Natural killer cell (primary cell): Measurements from ENCODE around the gene PDK1. TPM values are rescaled to one million over a fixed set of nuclear protein-coding genes. Genes with fewer than 3 reads are reported as not detected.

Experiments used
- ATAC-seq, 3 donors: fragments of 150-1000 bp in 2 of 3; fragments of 200-7000 bp in 1 of 3; cut with Tn5 transposase; 1 replicate in 1 of 3; 2 replicates in 2 of 3; pipeline ENCODE4 v1.10.0; 2021; ENCODE audit warnings: mild to moderate bottlenecking in 2 of 3, moderate library complexity in 2 of 3
- DNase-seq, 2 donors: peaks; one replicate each; pipeline versions ENCODE4 v3.0.0 to v3.0.0-alpha.2; 2013 to 2021; ENCODE audit warnings: mixed read lengths in 1 of 2
- H3K27ac ChIP-seq: one replicate; pipeline ENCODE4 v1.5.1; 2013; ENCODE audit warnings: mild to moderate bottlenecking, low read length
- H3K27me3 ChIP-seq: one replicate; pipeline ENCODE4 v1.6.1; 2013; ENCODE audit warnings: low read length; ENCODE audit not compliant: control insufficient read depth, insufficient read depth
- H3K36me3 ChIP-seq: one replicate; pipeline ENCODE4 v1.6.1; 2013; ENCODE audit warnings: low read length; ENCODE audit not compliant: control insufficient read depth, insufficient read depth
- H3K4me1 ChIP-seq: one replicate; pipeline ENCODE4 v1.6.1; 2013; ENCODE audit warnings: low read length; ENCODE audit not compliant: control insufficient read depth, insufficient read depth
- H3K4me3 ChIP-seq: one replicate; pipeline ENCODE4 v1.5.1; 2013; ENCODE audit warnings: low read length
- H3K9me3 ChIP-seq: one replicate; pipeline ENCODE4 v1.6.1; 2013; ENCODE audit warnings: low read length; ENCODE audit not compliant: control insufficient read depth, insufficient read depth
- H3K27ac Mint-ChIP-seq, 2 donors: one replicate each; pipeline ENCODE4 v1.8.0; 2022; ENCODE audit warnings: mild to moderate bottlenecking in 2 of 2, mixed read lengths in 2 of 2, moderate library complexity in 1 of 2
- H3K27me3 Mint-ChIP-seq, 2 donors: one replicate each; pipeline ENCODE4 v1.8.0; 2022; ENCODE audit warnings: low read depth in 2 of 2, mixed read lengths in 2 of 2
- H3K36me3 Mint-ChIP-seq: one replicate; pipeline ENCODE4 v1.8.0; 2022; ENCODE audit warnings: mixed read lengths
- H3K4me1 Mint-ChIP-seq, 2 donors: one replicate each; pipeline ENCODE4 v1.8.0; 2022; ENCODE audit warnings: mixed read lengths in 2 of 2
- H3K4me3 Mint-ChIP-seq: one replicate; pipeline ENCODE4 v1.8.0; 2022; ENCODE audit warnings: mild to moderate bottlenecking, moderate library complexity, mixed read lengths
- H3K9me3 Mint-ChIP-seq, 2 donors: one replicate each; pipeline ENCODE4 v1.8.0; 2022; ENCODE audit warnings: mixed read lengths in 2 of 2
- CTCF ChIP-seq: fragments of 200-600 bp; IDR thresholded peaks from one replicate; pipeline ENCODE4 v1.8.0; 2022; ENCODE audit warnings: antibody characterized with exemption
- WGBS: methylation state at CpG from one replicate; pipeline ENCODE4 v1.1.7; 2013; ENCODE audit warnings: missing lambda C conversion rate; ENCODE audit not compliant: insufficient coverage; 5-methylcytosine and 5-hydroxymethylcytosine counted together
- intact Hi-C: fragments of 100-400 bp; cut with micrococcal nuclease; formaldehyde crosslinking; loops from one replicate; pipeline ENCODE4 v1.14.2; 2022
- total RNA-seq, 4 donors: library from RNA; stranded (reverse); fragments of 120-200 nt in 1 of 4; gene quantifications; one replicate each; pipeline versions ENCODE4 v1.2.3 to v1.2.4, GENCODE V29; 2013 to 2022

Gene PDK1
- total RNA-seq, 3 donors from 2014 or later (not counting 1 experiment from before 2014, with no cell fraction given) = 17.3 to 29.1 (median 22.6) TPM

GRCh38 chr2:172655091-172655837, 99.4 kb downstream of the PDK1 start:
- no peak overlapping the region for H3K27ac Mint-ChIP-seq
- no peak for TF ChIP-seq CTCF
- intact Hi-C loops = no loop called here
- Histone ChIP-seq H3K36me3 (no peaks in the 10 kb centered on the region), H3K4me1 (no peaks in the 10 kb centered on the region), H3K27ac (no peak overlapping the region), H3K9me3 (peaks cover 7% of the 10 kb centered on the region), H3K4me3 (no peak overlapping the region), H3K27me3 (no peaks in the 10 kb centered on the region)
- no peak for ATAC-seq
- H3K36me3 Mint-ChIP-seq = peaks cover 14% of the 10 kb centered on the region
- no peaks in the 10 kb centered on the region for H3K4me1 Mint-ChIP-seq
- H3K9me3 Mint-ChIP-seq = peaks cover 9 to 11% of the 10 kb centered on the region in 2 donors
- no peak for DNase-seq
- no peak overlapping the region for H3K4me3 Mint-ChIP-seq
- peaks cover 6 to 8% of the 10 kb centered on the region in 2 donors for H3K27me3 Mint-ChIP-seq
- WGBS = 74% methylated on average over 8 of the region's 8 CpGs

GRCh38 chr2:172655838-172656573, 100.1 kb downstream of the PDK1 start:
- H3K4me3 ChIP-seq = no peak overlapping the region
- TF ChIP-seq CTCF = no peak
- Mint-ChIP-seq H3K36me3 (peaks cover 14% of the 10 kb centered on the region), H3K4me1 (no peaks in the 10 kb centered on the region), H3K27ac (no peak overlapping the region), H3K27me3 (peaks cover 6 to 8% of the 10 kb centered on the region in 2 donors), H3K9me3 (peaks cover 9 to 11% of the 10 kb centered on the region in 2 donors), H3K4me3 (no peak overlapping the region)
- DNase-seq (no peak), ATAC-seq (no peak)
- 75% methylated on average over 1 of the region's 5 CpGs for WGBS
- peaks cover 7% of the 10 kb centered on the region for H3K9me3 ChIP-seq
- H3K36me3 ChIP-seq = no peaks in the 10 kb centered on the region
- H3K27ac ChIP-seq = no peak overlapping the region
- H3K4me1 ChIP-seq = no peaks in the 10 kb centered on the region
- intact Hi-C loops = no loop called here
- H3K27me3 ChIP-seq = no peaks in the 10 kb centered on the region

Other genes starting within 250 kb of the PDK1 start
- 10 to 100 TPM; 34.0 to 52.8 (median 38.3) TPM for gene ITGA6, start 128.5 kb upstream of the PDK1 start, total RNA-seq
- gene RAPGEF4, start 179.8 kb downstream of the PDK1 start, total RNA-seq = under 1 TPM in 1 of 3 donors, not detected in 2; 0.50 TPM